NCI-H2029 (cell line): ENCODE results near the gene RBFOX2.

ENCODE experiments used
- DNase-seq: peaks from one replicate; lab custom pipeline; 2025; lab: John Stamatoyannopoulos, UW

RBFOX2 gene

GRCh38 chr22:35928285-35928798, 100.3 kb downstream of the RBFOX2 start:
- DNase-seq: no peak

- DNase-seq: no peak
Observed at GRCh38 chr22:35923026-35923425, 105.6 kb downstream of the RBFOX2 start.

- DNase-seq: peak; percentile 22
Observed at GRCh38 chr22:35921777-35922176, 106.8 kb downstream of the RBFOX2 start.

DNA sequence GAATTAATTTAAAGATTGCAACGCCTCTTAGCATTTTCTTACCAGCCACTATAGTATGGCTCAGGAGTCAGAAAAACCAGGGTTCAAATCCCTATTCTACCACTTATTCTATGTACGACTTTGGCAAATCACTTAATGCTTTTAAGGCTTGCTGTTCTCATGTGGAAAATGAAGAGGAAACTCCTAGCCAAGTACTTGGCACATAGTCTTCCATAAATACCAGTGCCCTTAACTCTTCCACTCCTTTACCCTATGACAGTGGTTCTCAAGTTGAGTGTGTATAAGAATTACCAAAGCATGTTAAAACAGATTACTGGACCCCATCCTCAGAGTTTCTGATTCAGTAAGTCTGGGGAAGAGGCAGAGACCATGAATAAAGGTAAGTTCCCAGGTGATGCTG, 107.6 kb downstream of the RBFOX2 start:
- no peak for DNase-seq

DNA sequence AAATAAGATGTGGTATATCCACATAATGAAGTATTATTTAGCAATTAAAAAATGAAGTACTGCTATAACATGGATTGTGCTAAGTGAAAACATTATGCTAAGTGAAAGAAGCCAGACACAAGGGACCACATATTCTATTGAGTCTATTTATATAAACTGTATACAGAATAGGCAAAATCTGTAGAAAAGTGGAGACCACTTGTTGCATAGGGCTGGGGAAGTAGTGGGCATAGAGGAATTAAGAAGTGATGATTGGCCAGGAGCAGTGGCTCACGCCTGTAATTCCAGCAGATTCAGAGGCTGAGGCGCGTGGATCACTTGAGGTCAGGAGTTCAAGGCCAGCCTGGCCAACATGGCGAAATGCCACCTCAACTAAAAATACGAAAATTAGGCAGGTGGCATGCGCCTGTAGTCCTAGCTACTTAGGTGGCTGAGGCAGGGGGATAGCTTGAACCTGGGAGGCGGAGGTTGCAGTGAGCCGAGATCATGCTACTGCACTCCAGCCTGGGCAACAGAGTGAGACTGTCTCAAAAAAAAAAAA, 109.6 kb downstream of the RBFOX2 start:
- DNase-seq: no peak

DNA sequence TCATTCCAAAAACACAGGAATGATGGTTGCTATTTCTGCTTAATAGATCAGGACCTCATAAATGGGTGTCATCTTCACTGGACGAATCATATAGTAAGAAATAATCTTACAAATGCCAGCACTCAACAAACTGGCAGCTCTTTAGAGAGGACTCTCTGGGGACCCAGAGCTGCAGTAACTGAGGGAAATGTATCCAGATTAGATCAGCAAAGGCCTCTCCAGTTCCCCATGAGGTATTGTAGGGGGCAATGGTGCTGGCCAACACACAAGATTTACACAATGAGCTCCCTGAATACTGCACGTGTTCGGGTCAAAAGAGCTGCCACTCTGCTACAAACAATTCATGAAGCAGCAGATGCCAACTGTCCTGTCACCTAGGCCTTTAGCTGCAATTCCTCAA, 110.2 kb downstream of the RBFOX2 start:
- no peak for DNase-seq

DNA sequence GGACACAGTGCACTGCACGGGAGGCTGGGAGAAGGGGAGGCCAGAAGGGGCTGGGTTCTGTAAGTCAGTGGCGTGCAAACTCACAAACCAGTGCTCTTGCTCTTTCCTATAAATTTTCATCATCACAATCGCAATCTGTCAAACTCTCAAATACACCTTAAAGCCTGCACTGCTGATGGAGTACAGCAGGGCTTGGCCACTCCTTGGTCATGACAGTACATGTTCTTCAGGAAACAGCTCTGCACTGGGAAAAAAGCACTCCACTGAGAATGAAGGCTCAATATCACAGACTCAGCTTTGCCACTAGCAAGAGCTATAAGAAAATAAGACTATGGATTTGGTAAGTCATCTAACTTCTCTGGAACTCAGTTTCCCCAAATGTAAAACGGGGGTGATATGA, 111.0 kb downstream of the RBFOX2 start:
- DNase-seq: no peak

DNA sequence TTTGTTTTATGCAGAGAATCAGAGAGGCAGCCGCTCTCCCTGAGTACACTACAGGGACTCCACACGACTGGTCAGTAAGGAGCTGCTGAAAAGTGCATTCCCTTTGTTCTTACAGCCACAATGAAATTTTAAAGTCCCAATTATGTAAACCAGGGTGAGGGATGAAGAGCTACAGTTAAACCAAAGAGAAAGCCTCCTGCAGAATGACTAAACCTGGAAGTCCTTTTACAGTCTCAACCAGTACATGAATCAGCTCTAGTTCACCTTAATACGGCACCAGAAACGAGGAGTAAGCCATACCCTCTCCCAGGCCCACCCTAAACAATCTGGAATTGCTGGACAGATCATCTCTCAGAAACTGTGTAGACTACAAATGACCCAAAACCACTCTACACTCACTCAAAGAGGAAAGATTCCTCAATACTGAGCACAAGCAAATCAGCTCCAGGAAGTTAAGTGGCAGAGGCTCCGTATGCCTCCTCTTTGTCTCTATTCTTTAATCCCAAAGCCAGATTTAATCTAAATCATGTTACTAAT, 113.1 kb downstream of the RBFOX2 start:
- DNase-seq: no peak

DNA sequence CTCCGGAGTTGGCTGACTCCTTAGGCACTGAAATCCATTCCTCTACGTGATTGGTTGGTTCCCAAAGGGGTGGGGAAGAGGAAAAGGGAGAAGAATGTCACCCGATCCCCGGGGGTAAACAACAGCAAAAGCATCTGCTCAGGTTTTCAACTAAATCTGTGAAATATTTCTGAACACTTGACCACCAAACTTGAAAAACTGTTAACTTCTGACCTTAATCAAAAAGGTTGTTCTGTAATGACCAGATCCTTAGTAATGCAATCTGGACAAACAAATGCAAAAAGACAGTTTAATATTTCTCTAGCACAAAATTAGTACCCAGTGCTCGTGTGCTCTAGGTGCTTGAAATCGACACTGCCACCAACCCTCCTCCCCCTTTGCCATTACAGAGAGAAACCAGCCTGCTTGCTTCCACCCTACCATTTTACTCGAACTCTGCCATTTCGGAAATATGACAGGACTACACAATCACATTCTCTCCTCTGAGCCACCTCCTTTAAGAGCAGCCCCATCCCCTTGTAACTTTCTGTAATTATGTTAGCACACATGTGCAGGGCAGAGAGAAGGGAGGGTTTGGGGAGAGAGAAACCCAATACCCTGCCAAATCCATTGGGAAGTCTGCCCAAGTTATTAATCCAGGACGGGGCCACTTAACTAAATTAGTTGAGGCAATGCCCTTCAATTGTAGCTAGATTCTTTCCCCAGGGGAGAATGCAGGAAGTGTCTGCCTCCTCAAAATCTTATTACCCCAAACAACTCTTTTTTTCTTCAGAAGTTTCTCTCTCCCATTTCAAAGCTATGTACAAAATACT, 113.8 kb downstream of the RBFOX2 start:
- DNase-seq: peak; percentile 86

DNA sequence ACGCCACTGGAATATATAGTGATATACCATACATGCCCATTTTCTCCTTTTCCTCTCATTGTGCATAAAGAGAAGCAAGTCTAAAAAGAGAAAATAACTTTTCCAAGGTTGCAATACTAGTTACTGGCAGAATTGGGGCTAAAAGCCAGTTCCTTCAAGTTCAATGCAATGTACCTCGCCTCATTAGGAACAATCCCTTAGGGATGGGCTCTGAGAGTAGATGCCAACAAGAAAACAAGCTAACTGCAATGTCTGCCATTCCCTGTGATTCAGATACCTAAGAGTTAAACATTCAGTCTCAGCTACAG, 114.3 kb downstream of the RBFOX2 start:
- no peak for DNase-seq

- no peak for DNase-seq
Observed at GRCh38 chr22:35913925-35914324, 114.7 kb downstream of the RBFOX2 start.

DNA sequence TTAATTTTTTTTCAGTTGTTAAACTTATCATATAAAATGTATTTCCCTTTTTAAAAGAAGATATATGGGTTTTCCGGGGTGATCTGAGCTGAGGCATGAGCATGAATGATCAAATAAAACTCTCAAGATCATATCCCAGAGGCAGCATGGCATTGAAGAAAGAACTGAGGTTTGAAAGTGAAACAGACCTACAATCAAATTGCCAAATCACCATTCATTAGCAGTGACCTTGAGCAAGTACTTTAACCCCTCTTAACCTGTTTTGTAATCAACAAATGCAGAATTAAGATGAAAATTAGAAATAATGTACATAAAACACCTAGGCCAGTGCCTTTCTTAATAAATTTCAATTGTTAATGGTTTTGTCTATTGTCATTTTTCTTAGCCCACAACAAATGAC, 116.0 kb downstream of the RBFOX2 start:
- DNase-seq: no peak

GRCh38 chr22:35911877-35912276, 116.7 kb downstream of the RBFOX2 start:
- no peak for DNase-seq

DNA sequence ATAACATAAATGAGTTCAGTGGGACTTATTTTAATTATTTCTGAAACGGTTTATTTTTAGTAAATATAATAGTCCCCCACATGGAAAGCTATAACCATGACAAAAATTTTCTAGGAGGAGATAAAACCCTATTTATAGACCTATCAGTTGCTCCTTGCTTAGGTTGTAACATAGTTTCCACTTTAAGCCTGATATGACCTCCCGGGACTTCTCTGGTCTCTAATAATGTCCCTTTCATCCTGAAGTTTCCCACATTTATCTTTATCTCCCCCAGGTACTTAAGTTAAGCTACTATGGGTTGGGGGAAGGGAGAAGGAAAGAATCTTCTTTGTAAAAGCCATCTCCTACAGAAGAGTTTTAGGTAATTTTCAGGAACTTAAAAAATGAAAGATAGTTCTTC, 117.7 kb downstream of the RBFOX2 start:
- no peak for DNase-seq

- no peak for DNase-seq
Observed at GRCh38 chr22:35910003-35910769, 118.4 kb downstream of the RBFOX2 start.

DNA sequence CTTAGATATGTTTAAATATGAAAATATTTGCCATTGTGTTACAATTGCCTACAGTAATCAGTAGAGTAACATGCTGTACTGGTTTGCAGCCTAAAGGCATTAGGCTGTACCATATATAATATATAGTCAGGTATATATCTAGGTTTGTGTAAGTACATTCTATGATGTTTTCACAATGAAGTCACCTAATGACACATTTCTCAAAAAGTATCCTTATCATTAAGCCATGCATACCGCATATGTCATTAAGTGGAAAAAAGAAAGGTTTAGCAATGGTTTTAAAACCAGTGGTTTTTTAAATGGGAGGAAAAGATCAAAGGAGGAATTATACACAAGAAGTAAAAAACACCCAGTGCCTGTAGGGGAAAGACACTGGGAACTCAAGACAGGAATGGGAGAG, 122.7 kb downstream of the RBFOX2 start:
- no peak for DNase-seq

GRCh38 chr22:35904752-35905151, 123.9 kb downstream of the RBFOX2 start:
- DNase-seq: no peak

DNA sequence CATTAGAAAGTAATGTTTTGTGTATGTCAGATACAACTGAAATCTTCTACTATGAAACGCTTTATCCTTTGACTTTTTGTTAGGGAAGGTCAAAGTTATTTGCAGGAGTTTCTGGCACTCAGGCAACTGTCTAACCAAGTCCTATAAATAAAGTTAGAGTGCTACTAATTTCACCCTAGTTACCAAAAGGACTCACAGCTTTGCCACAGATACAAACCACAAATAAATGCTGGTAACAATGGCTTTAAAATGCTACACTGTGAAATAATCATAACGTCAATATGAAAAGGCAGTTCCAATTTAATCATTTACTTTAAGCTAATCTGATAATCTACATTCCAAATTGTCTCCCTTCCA, 124.3 kb downstream of the RBFOX2 start:
- DNase-seq: no peak

DNA sequence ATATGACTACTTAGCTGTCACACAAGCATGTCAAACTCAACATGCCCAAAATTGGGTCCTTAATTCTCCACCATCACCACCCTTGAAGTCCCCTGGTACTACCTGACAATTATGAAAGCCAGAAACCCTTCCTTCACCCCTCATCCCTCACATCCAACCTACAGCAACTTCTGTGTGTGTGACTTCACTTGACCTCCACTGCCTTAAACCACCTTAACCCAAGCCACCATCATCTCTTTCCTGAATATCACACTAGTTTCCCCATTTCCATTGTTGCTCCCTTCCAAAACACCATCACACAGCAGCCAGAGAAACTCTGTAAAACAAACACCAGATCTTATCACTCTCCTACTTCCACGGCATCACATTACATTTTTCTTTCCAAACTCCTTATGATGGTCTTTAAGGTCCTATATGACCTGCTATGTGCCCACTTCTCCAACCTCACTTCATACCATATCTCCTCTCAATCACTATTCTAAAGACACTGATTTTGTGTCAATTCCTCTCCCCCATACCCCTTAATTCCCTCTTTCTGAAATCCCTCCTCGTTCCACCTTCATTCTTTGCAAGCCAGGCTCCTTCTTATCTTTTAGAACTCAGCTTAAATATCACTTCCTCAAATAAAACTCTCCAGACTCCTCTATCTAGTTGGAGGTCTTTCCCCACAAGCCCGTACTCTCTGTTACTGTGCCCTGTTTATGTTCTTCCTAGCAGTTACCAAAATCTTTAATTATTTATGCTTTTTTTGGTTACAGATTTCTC, 124.9 kb downstream of the RBFOX2 start:
- no peak for DNase-seq

DNA sequence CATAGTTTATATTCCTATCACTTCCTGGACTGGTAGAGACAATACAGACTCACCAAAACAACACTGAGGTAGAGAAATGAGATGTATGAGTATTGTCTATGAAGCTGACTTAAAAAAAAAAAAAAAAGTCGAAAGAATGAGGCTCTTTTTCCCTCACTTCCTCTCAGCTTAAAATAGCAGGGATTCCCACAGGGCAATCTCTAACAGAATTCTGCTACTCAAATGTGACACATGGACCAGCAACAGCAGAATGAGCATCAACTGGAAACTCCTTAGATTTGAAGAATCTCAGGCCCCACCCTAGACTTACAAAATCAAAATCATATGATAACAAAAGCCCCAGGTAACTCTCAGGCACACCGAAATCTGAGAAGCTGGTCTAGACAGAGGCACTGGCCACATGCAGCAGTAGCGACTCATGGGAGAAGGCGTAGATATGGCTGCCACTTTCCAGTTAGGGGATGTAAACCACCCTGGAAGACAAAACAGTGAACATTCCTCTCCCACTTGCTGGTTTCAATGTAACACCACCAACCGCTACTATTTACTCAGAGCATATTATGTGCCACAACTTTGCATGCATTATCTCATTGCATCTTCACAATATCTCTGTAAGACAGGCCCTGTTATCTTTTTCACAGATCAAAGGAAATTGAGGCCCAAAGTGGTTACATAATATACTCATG, 128.0 kb downstream of the RBFOX2 start:
- DNase-seq: no peak

DNA sequence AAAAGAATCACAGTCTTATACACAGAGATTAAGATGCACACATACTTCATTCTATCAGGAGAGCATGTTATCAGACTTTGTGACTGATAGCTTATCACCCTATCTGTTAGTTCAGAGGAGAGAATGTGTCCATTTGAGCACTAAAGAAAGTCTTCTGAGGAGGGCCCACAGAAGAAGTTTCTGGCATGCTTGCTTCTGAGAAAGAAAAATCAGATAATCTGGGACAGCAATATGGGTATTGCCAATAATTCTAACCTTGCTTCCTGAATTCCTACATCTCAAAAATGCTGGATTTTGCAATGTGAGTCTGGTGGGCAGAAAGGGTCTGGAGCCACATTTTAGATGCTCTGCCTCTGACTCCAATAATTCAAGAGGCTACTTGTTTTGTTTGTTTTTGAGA, 128.9 kb downstream of the RBFOX2 start:
- no peak for DNase-seq
